Panc1 (cell line): Measurements from ENCODE around the gene CHIA. TPM values are rescaled to one million over a fixed set of nuclear protein-coding genes. Genes with fewer than 3 reads are reported as not detected.

Source experiments
- ATAC-seq: fragments of 200-7000 bp; cut with Tn5 transposase; 2 replicates; pipeline ENCODE4 v1.9.1; 2020; ENCODE audit warnings: mild to moderate bottlenecking, moderate library complexity
- BruUV-seq: library from RNA; stranded (reverse); fragments of 400-500 nt; replicated peaks from 2 replicates; lab custom pipeline; 2021; lab: Mats Ljungman, UMichigan
- CTCF ChIA-PET: fragments of 300-600 bp; sonication (Branson Sonifier 250); formaldehyde crosslinking; loops from one replicate; lab custom pipeline; 2022; ENCODE audit warnings: antibody characterized with exemption; lab: Charles Lee
- POLR2A ChIA-PET: fragments of 300-600 bp; sonication (Branson Sonifier 250); formaldehyde crosslinking; loops from one replicate; lab custom pipeline; 2022; ENCODE audit warnings: antibody characterized with exemption; lab: Charles Lee
- DNase-seq: peaks from one replicate; pipeline ENCODE4 v3.0.0-alpha.2; 2010; ENCODE audit warnings: low read depth, low spot score
- H3K27ac ChIP-seq: 2 replicates; pipeline ENCODE4 v1.5.1; 2011; ENCODE audit warnings: mild to moderate bottlenecking, low read length, inconsistent platforms
- H3K27me3 ChIP-seq: fragments of 200-500 bp; sonication (Bioruptor generic); 2 replicates; pipeline ENCODE4 v1.6.0; 2014; ENCODE audit warnings: low read length, inconsistent platforms; ENCODE audit not compliant: control insufficient read depth, insufficient read depth
- H3K36me3 ChIP-seq: fragments of 200-500 bp; sonication (Bioruptor generic); 2 replicates; pipeline ENCODE4 v1.5.1; 2014; ENCODE audit warnings: inconsistent platforms, mild to moderate bottlenecking, low read length, moderate library complexity; ENCODE audit not compliant: control insufficient read depth, insufficient read depth
- H3K4me1 ChIP-seq: 2 replicates; pipeline ENCODE4 v1.5.1; 2011; ENCODE audit warnings: inconsistent platforms, mild to moderate bottlenecking, low read length, moderate library complexity; ENCODE audit not compliant: control insufficient read depth, insufficient read depth
- H3K4me3 ChIP-seq, 2 experiments: 2 replicates each; pipeline ENCODE4 v1.5.1; 2011 to 2012; ENCODE audit warnings: low read depth in 2 of 2, low read length in 2 of 2, mild to moderate bottlenecking in 2 of 2, inconsistent platforms in 1 of 2, moderate library complexity in 1 of 2
- H3K9me3 ChIP-seq: fragments of 200-500 bp; sonication (Bioruptor generic); 2 replicates; pipeline ENCODE4 v1.5.1; 2014; ENCODE audit warnings: low read depth, mild to moderate bottlenecking, inconsistent platforms, low read length, moderate library complexity; ENCODE audit not compliant: control insufficient read depth, insufficient read depth
- POLR2AphosphoS5 ChIP-seq: IDR thresholded peaks from 2 replicates; pipeline ENCODE4 v1.6.1; 2012; ENCODE audit warnings: mild to moderate bottlenecking, low read depth, low read length, moderate library complexity
- SIN3A ChIP-seq: IDR thresholded peaks from 2 replicates; pipeline ENCODE4 v1.6.1; 2012; ENCODE audit warnings: low read depth, mild to moderate bottlenecking, low read length, moderate library complexity, borderline replicate concordance; ENCODE audit not compliant: insufficient read depth
- TCF7L2 ChIP-seq: IDR thresholded peaks from 2 replicates; pipeline ENCODE4 v1.6.1; 2011; ENCODE audit warnings: mild to moderate bottlenecking, low read depth, low read length, inconsistent platforms
- in situ Hi-C: cut with HindIII; loops from 2 replicates; pipeline ENCODE4 v1.10.0; 2016; ENCODE audit warnings: low sequenced_read_pairs, low pct_unique_long_range_greater_than_20kb
- intact Hi-C: fragments of 100-400 bp; cut with micrococcal nuclease; formaldehyde crosslinking; loops from one replicate; pipeline ENCODE4 v1.10.0; 2022; ENCODE audit not compliant: unreplicated experiment
- total RNA-seq: library from RNA; stranded (reverse); gene quantifications from one replicate; pipeline ENCODE4 v1.2.1, GENCODE V29; 2021; ENCODE audit not compliant: unreplicated experiment
- TF ChIP-seq, protein P1 (sequence below): fragments of 450-650 bp; IDR thresholded peaks from 2 replicates; pipeline ENCODE4 v1.5.1; 2017; ENCODE audit warnings: mild to moderate bottlenecking
- TF ChIP-seq, protein P2 (sequence below), 2 experiments: IDR thresholded peaks; 2 replicates each; pipeline ENCODE4 v1.6.1; 2011 to 2012; ENCODE audit warnings: low read depth in 2 of 2, control low read depth in 1 of 2, low read length in 1 of 2, mild to moderate bottlenecking in 1 of 2, moderate library complexity in 1 of 2; ENCODE audit not compliant: insufficient read depth in 1 of 2

The CHIA gene
- total RNA-seq, 1 experiment from 2014 or later: not detected

DNA sequence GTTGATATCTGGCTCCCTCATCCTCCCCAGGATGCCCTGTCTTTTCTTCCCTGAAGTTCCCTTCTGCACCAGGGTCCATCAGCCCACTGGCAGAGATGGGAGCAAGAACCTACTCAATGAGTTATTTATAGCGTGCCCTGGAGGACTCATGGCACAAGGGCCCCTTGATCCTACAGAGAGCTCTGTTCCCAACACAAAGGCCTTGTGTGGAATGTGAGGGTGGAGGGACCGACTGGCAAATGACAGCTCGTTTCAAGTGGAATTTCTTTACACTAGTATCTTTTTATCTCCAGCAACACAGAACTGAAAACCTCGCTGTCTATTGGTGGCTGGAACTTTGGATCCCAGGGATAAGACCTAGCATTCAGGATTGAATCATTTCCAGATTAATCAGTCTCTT is 40.7 kb upstream of the CHIA start:
- Histone ChIP-seq H3K27ac (no peak overlapping the region), H3K36me3 (no peaks in the 10 kb centered on the region), H3K4me3 (no peak overlapping the region), H3K27me3 (no peaks in the 10 kb centered on the region), H3K4me1 (no peaks in the 10 kb centered on the region), H3K9me3 (no peaks in the 10 kb centered on the region)
- CTCF ChIA-PET: no interaction called here
- ATAC-seq (no peak), DNase-seq (no peak)
- POLR2A ChIA-PET: no interaction called here
- TF ChIP-seq, protein P1, sequence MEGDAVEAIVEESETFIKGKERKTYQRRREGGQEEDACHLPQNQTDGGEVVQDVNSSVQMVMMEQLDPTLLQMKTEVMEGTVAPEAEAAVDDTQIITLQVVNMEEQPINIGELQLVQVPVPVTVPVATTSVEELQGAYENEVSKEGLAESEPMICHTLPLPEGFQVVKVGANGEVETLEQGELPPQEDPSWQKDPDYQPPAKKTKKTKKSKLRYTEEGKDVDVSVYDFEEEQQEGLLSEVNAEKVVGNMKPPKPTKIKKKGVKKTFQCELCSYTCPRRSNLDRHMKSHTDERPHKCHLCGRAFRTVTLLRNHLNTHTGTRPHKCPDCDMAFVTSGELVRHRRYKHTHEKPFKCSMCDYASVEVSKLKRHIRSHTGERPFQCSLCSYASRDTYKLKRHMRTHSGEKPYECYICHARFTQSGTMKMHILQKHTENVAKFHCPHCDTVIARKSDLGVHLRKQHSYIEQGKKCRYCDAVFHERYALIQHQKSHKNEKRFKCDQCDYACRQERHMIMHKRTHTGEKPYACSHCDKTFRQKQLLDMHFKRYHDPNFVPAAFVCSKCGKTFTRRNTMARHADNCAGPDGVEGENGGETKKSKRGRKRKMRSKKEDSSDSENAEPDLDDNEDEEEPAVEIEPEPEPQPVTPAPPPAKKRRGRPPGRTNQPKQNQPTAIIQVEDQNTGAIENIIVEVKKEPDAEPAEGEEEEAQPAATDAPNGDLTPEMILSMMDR: no peak
- TF ChIP-seq, protein P2, sequence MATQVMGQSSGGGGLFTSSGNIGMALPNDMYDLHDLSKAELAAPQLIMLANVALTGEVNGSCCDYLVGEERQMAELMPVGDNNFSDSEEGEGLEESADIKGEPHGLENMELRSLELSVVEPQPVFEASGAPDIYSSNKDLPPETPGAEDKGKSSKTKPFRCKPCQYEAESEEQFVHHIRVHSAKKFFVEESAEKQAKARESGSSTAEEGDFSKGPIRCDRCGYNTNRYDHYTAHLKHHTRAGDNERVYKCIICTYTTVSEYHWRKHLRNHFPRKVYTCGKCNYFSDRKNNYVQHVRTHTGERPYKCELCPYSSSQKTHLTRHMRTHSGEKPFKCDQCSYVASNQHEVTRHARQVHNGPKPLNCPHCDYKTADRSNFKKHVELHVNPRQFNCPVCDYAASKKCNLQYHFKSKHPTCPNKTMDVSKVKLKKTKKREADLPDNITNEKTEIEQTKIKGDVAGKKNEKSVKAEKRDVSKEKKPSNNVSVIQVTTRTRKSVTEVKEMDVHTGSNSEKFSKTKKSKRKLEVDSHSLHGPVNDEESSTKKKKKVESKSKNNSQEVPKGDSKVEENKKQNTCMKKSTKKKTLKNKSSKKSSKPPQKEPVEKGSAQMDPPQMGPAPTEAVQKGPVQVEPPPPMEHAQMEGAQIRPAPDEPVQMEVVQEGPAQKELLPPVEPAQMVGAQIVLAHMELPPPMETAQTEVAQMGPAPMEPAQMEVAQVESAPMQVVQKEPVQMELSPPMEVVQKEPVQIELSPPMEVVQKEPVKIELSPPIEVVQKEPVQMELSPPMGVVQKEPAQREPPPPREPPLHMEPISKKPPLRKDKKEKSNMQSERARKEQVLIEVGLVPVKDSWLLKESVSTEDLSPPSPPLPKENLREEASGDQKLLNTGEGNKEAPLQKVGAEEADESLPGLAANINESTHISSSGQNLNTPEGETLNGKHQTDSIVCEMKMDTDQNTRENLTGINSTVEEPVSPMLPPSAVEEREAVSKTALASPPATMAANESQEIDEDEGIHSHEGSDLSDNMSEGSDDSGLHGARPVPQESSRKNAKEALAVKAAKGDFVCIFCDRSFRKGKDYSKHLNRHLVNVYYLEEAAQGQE (IDR thresholded peaks at IDR 0.05; ENCODE audit: insufficient read depth in 1 of 2, low read depth in 2 of 2, low read length in 1 of 2): no peak
- TF ChIP-seq SIN3A (no peak), TCF7L2 (no peak), POLR2AphosphoS5 (no peak)
- intact Hi-C loops: no loop called here
- no TSS peak for BruUV-seq
- in situ Hi-C loops: loop anchor here (10.0 kb wide), 1 partner anchor 65 kb away; no protein-coding TSS in a partner anchor

DNA sequence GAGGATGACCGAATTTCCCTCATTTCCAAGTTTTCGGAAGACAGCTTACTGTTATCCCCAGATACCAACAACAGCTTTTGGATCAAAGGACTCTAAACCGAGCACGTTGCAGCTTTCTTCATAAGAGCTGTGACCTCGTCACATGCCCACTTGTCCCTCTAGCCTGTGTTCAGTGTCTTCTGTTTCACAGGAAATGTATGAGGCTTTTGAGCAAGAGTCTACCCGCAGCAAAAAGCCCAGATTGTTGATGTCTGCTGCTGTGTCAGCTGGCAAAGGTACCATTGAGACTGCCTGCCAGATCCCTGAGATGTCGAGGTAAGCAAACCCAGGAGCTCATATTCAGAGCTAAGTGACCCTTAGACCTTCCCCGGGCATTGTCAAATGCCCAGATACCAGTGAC is 39.1 kb upstream of the CHIA start:
- ChIA-PET POLR2A (no interaction called here), CTCF (no interaction called here)
- DNase-seq (no peak), ATAC-seq (no peak)
- BruUV-seq: no TSS peak
- intact Hi-C loops (no loop called here), in situ Hi-C loops (no loop called here)
- no peak for TF ChIP-seq POLR2AphosphoS5
- TF ChIP-seq, protein P1: no peak
- TF ChIP-seq TCF7L2: no peak
- TF ChIP-seq, protein P2 (IDR thresholded peaks at IDR 0.05; ENCODE audit: insufficient read depth in 1 of 2, low read depth in 2 of 2, low read length in 1 of 2): no peak
- no peak for TF ChIP-seq SIN3A
- H3K27me3 ChIP-seq: no peaks in the 10 kb centered on the region
- no peak overlapping the region for H3K4me3 ChIP-seq
- H3K9me3 ChIP-seq: no peaks in the 10 kb centered on the region
- H3K4me1 ChIP-seq: no peaks in the 10 kb centered on the region
- H3K36me3 ChIP-seq: no peaks in the 10 kb centered on the region
- no peak overlapping the region for H3K27ac ChIP-seq
